Activated naive CD4-positive, alpha-beta T cell treated with anti-CD3 and anti-CD28 coated beads, Interleukin-2, amount 50 U/mL, for 16 hours (primary cell): Measurements from ENCODE around the gene PPM1K.
"Not testable (repeated sequence)": the region's sequence is repeated elsewhere in the genome, so short reads cannot be mapped to it uniquely, and the experiment has no call there.

Experiments
- DNase-seq: peaks from one replicate; pipeline ENCODE4 v3.0.0-alpha.2; 2020

The PPM1K gene

GRCh38 chr4:88284439-88285234 lies at the start of gene PPM1K:
TSS of gene PPM1K (minus strand) at chr4:88284561. CDS start at chr4:88278583, 5,978 bp downstream.
- peak; percentile 99 for DNase-seq

- no peak for DNase-seq
Observed at GRCh38 chr4:88333741-88334405, 49.5 kb upstream of the PPM1K start.

DNA sequence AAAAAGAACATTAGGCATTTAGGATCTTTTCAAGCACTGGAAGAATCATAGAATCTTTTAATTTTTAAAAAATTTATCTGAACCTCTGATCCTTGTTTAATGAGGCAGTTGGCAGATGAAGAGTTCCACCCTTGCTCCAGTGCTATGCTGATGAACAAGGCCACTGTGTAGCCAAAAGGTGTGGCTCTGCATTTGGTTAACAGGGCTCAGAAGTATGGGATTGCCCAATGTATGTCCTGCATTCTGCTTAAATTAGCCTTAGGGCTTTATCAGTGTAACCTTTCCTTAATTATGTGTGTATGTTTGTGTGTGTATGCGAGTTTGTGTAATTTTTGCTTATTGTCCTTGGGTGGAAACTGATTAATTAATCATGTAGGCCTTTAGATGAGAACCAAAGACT lies 43.3 kb upstream of the PPM1K start:
- DNase-seq: no peak

GRCh38 chr4:88320780-88321373 lies 36.5 kb upstream of the PPM1K start:
- DNase-seq: no peak

DNA sequence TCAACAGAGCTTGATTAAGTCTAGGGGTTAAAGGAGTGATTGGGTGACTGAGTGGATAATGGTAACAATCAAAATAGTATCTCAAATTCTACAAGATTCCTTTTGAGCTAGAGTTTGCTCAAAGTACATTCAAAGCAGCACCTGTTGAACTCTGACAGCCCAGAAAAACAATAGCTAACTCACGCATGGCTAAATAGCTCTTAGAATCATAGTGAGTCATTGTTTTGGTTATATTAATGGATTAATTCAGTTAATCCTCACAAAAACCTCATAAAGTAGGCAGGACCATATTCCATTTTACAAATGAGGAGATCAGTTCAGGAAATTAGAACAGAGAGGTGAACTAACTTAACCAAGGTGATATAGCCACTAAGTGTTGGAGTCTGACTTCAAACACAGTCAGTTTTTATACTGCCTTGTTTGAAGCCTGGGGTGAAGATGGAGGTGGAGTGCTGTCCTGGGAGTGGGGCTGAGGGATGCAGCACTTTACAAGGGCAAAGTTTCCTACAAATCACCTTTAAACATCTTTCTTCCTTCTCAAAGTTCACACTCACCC lies 35.9 kb upstream of the PPM1K start:
- DNase-seq: no peak

DNA sequence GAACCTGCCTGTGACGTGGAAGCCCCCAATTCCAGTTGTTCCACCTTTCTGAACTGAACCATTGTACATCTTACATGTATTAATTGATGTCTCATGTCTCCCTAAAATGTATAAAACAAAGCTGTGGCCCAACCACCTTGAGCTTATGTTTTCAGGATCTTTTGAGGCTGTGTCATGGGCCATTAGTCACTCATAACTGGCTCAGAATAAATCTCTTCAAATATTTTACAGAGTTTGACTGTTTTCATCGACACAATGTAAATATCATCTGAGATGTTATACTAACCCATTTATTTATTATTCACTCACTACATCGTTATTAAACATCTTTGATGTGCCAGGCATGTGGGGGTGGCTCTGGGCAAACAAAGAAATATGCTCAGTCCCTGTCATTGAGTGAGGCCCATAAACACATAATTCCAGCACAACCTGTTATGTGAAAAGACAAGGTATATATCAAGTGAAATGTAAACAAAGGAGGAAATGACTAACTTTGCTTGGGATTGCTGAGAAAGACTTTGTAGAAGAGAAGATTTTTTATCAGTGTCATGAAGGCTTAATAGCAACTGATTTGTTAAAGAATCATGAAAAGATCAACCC lies 34.5 kb upstream of the PPM1K start:
- no peak for DNase-seq

- no peak for DNase-seq
Observed at GRCh38 chr4:88315460-88316017, 31.2 kb upstream of the PPM1K start.

DNA sequence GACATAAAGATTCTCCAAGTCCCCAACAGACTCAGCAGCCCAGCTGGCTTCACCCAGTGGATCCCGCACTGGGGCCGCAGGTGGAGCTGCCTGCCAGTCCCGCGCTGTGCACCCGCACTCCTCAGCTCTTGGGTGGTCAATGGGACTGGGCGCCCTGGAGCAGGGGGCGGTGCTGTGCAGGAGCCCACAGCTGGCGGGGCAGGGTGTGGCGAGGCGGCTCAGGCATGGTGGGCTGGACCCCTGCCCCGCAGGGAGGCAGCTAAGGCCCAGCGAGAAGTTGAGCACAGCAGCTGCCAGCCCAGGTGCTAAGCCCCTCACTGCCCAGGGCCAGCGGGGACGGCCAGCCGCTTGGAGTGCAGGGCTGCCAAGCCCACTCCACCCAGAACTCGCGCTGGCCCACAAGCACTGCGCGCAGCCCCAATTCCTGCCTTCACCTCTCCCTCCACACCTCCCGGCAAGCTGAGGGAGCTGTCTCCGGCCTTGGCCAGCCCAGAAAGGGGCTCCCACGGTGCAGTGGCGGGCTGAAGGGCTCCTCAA lies 28.8 kb upstream of the PPM1K start:
- not testable (repeated sequence) for DNase-seq

DNA sequence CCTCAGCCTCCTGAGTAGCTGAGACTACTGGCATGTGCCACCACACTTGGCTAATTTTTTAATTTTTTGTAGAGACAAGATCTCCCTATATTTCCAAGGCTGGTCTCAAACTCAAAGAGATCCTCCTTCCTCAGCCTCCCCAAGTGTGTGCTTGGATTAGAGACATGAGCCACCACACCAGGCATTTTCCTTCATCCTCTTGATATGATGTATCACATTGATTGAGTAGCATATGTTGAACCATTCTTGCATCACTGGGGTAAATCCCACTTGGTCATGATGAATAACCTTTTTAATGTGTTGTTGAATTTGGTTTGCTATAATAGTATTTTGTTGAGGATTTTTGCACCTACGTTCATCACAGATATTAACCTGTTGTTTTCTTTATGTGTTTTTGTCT lies 24.2 kb upstream of the PPM1K start:
- DNase-seq: no peak

DNA sequence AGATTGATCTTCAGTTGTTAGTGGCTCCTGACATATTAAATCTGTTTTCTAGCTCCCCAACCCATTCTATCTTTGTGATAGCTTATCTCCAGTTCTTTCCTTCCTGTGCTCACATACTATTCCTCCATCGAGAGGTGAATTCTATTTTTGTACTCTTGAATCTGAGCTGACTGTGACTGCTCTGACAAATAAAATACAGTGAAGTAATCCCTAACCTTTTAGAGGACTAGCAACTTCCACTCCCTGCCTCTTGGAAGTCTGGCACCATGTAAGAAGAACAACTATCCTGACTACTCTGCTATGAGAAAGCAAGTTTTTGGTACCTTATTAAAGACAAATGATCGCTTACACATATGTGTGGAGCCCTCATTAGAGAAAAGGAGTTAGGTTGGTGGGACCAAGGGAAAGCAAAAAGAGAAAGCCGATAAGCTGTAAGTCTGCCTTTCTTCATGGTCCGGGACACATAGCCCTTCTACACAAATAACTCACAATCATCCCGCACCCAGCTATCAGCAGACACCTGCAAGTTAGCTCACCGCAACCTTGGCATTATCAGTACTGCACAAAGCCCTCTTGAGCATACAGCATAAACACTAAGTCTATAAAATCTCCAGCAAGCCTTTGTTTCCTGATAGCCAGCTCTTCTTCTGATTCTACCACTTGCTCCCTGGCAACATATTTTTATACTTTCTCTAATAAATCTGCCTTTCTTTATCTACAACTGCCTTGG lies 13.5 kb upstream of the PPM1K start:
- DNase-seq: no peak

- DNase-seq: no peak
Observed at GRCh38 chr4:88297212-88297516, 12.8 kb upstream of the PPM1K start.

- DNase-seq: no peak
Observed at GRCh38 chr4:88296413-88297211, 12.3 kb upstream of the PPM1K start.

GRCh38 chr4:88295656-88296055 lies 11.3 kb upstream of the PPM1K start:
- DNase-seq: no peak

GRCh38 chr4:88291003-88291402 lies 6.6 kb upstream of the PPM1K start:
- no peak for DNase-seq

GRCh38 chr4:88286897-88287296 lies 2.5 kb upstream of the PPM1K start:
- DNase-seq: no peak

GRCh38 chr4:88285235-88285653 lies 883 bp upstream of the PPM1K start:
- DNase-seq: no peak

- DNase-seq: peak; percentile 67
Observed at GRCh38 chr4:88283661-88284438, 511 bp downstream of the PPM1K start.

DNA sequence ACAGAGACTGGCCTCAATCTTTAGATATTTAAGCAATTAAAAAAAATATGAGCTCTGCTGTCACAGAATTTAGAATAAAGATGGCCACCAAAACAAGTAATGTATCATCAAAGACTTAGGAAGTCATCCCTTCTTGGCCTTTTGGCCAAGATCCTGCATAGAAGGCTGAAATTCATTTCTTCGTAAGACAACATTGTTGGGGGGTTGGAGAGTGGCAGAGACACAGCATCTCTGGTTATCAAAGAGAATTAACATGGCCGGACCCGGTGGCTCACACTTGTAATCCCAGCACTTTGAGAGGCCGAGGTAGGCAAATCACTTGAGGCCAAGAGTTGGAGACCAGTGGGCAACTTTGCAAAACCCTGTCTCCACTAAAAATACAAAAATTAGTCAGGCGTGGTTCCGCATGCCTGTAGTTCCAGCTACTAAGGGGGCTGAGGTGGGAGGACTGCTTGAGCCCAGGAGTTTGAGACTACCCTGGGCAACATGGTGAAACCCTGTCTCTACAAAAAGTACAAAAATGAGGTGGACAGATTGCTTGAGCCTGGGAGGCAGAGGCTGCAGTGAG lies 4.0 kb downstream of the PPM1K start:
- no peak for DNase-seq

- no peak for DNase-seq
Observed at GRCh38 chr4:88277711-88278225, 6.6 kb downstream of the PPM1K start.
